Measurements from ENCODE around the gene RBX1.

RBX1 gene

GRCh38 chr22:41022470-41023298 lies 71.5 kb downstream of the RBX1 start:
- peak; percentile 95 for DNase-seq (ENCODE audit: low spot score)

Data from D341Med (cell line).